Measurements from ENCODE around the gene EEF1AKMT2.

- TF ChIP-seq CTCF (IDR thresholded peaks at IDR 0.05) (no peak), POLR2A (IDR thresholded peaks at IDR 0.05) (no peak)
Measured at GRCh38 chr10:124741922-124742412, 49.7 kb downstream of the EEF1AKMT2 start.
